ENCODE data around the gene ZNF319.
"Not testable (repeated sequence)": the region's sequence is repeated elsewhere in the genome, so short reads cannot be mapped to it uniquely, and the experiment has no call there.

Gene ZNF319

GRCh38 chr16:57991551-57992059 lies 8.9 kb downstream of the ZNF319 start:
- no peaks in the 10 kb centered on the region for H3K36me3 ChIP-seq (ENCODE audit: insufficient read depth, low read length)
- H3K9ac ChIP-seq (ENCODE audit: low read depth, low read length) = no peak overlapping the region
- no peaks in the 10 kb centered on the region for H3K9me3 ChIP-seq (ENCODE audit: control insufficient read depth, insufficient read depth, low read length)
- peaks cover 3% of the 10 kb centered on the region; the same call in 1 of the 2 replicates for H3K4me1 ChIP-seq (ENCODE audit: insufficient read depth, low read length)

GRCh38 chr16:57988929-57989328 lies 11.5 kb downstream of the ZNF319 start:
- Histone ChIP-seq H3K36me3 (ENCODE audit: insufficient read depth, low read length) (no peaks in the 10 kb centered on the region), H3K9ac (ENCODE audit: low read depth, low read length) (no peak overlapping the region), H3K4me1 (ENCODE audit: insufficient read depth, low read length) (no peaks in the 10 kb centered on the region; the same call in 1 of the 2 replicates), H3K9me3 (ENCODE audit: control insufficient read depth, insufficient read depth, low read length) (no peaks in the 10 kb centered on the region)

- H3K36me3 ChIP-seq (ENCODE audit: insufficient read depth, low read length) = no peaks in the 10 kb centered on the region
- no peak overlapping the region for H3K9ac ChIP-seq (ENCODE audit: low read depth, low read length)
Measured at GRCh38 chr16:57987441-57988177, 12.9 kb downstream of the ZNF319 start.

GRCh38 chr16:57986196-57986595 lies 14.3 kb downstream of the ZNF319 start:
- no peaks in the 10 kb centered on the region for H3K9me3 ChIP-seq (ENCODE audit: control insufficient read depth, insufficient read depth, low read length)
- H3K36me3 ChIP-seq (ENCODE audit: insufficient read depth, low read length) = no peaks in the 10 kb centered on the region
- no peak overlapping the region for H3K9ac ChIP-seq (ENCODE audit: low read depth, low read length)
- H3K4me1 ChIP-seq (ENCODE audit: insufficient read depth, low read length) = no peaks in the 10 kb centered on the region

More at GRCh38 chr16:57987441-57988177, 12.9 kb downstream of the ZNF319 start:
- Histone ChIP-seq H3K9me3 (ENCODE audit: control insufficient read depth, insufficient read depth, low read length) (no peaks in the 10 kb centered on the region), H3K4me1 (ENCODE audit: insufficient read depth, low read length) (no peaks in the 10 kb centered on the region)

- Histone ChIP-seq H3K4me1 (ENCODE audit: insufficient read depth, low read length) (no peaks in the 10 kb centered on the region), H3K9me3 (ENCODE audit: control insufficient read depth, insufficient read depth, low read length) (no peaks in the 10 kb centered on the region), H3K9ac (ENCODE audit: low read depth, low read length) (peak overlapping the region; percentile 64; the same call in 1 of the 2 replicates), H3K36me3 (ENCODE audit: insufficient read depth, low read length) (no peaks in the 10 kb centered on the region)
Measured at GRCh38 chr16:57985204-57986181, 15.0 kb downstream of the ZNF319 start.

- Histone ChIP-seq H3K9ac (ENCODE audit: low read depth, low read length) (peak overlapping the region; percentile 69; the same call in 1 of the 2 replicates), H3K36me3 (ENCODE audit: insufficient read depth, low read length) (no peaks in the 10 kb centered on the region), H3K9me3 (ENCODE audit: control insufficient read depth, insufficient read depth, low read length) (no peaks in the 10 kb centered on the region), H3K4me1 (ENCODE audit: insufficient read depth, low read length) (no peaks in the 10 kb centered on the region)
Measured at GRCh38 chr16:57984443-57985203, 15.8 kb downstream of the ZNF319 start.

- Histone ChIP-seq H3K9ac (ENCODE audit: low read depth, low read length) (no peak overlapping the region), H3K9me3 (ENCODE audit: control insufficient read depth, insufficient read depth, low read length) (no peaks in the 10 kb centered on the region), H3K4me1 (ENCODE audit: insufficient read depth, low read length) (no peaks in the 10 kb centered on the region), H3K36me3 (ENCODE audit: insufficient read depth, low read length) (no peaks in the 10 kb centered on the region)
Measured at GRCh38 chr16:57982385-57982784, 18.1 kb downstream of the ZNF319 start.

- Histone ChIP-seq H3K36me3 (ENCODE audit: insufficient read depth, low read length) (no peaks in the 10 kb centered on the region), H3K9ac (ENCODE audit: low read depth, low read length) (no peak overlapping the region), H3K9me3 (ENCODE audit: control insufficient read depth, insufficient read depth, low read length) (no peaks in the 10 kb centered on the region), H3K4me1 (ENCODE audit: insufficient read depth, low read length) (no peaks in the 10 kb centered on the region)
Measured at GRCh38 chr16:57981636-57982035, 18.8 kb downstream of the ZNF319 start.

- H3K9ac ChIP-seq (ENCODE audit: low read depth, low read length) = no peak overlapping the region
- H3K36me3 ChIP-seq (ENCODE audit: insufficient read depth, low read length) = no peaks in the 10 kb centered on the region
- H3K4me1 ChIP-seq (ENCODE audit: insufficient read depth, low read length) = peaks cover 8% of the 10 kb centered on the region; the same call in 1 of the 2 replicates
- no peaks in the 10 kb centered on the region for H3K9me3 ChIP-seq (ENCODE audit: control insufficient read depth, insufficient read depth, low read length)
Measured at GRCh38 chr16:57979006-57979585, 21.4 kb downstream of the ZNF319 start.

- H3K9ac ChIP-seq (ENCODE audit: low read depth, low read length); H3K36me3 ChIP-seq (ENCODE audit: insufficient read depth, low read length); H3K4me1 ChIP-seq (ENCODE audit: insufficient read depth, low read length); H3K9me3 ChIP-seq (ENCODE audit: control insufficient read depth, insufficient read depth, low read length): not testable (repeated sequence)
Measured at GRCh38 chr16:57978070-57978465, 22.4 kb downstream of the ZNF319 start.

GRCh38 chr16:57977418-57978069 lies 22.9 kb downstream of the ZNF319 start:
- no peaks in the 10 kb centered on the region for H3K36me3 ChIP-seq (ENCODE audit: insufficient read depth, low read length)
- H3K9me3 ChIP-seq (ENCODE audit: control insufficient read depth, insufficient read depth, low read length) = no peaks in the 10 kb centered on the region
- H3K9ac ChIP-seq (ENCODE audit: low read depth, low read length) = no peak overlapping the region

GRCh38 chr16:57976331-57976796 lies 24.1 kb downstream of the ZNF319 start:
- peaks cover 8% of the 10 kb centered on the region; the same call in 1 of the 2 replicates for H3K4me1 ChIP-seq (ENCODE audit: insufficient read depth, low read length)
- H3K9me3 ChIP-seq (ENCODE audit: control insufficient read depth, insufficient read depth, low read length) = no peaks in the 10 kb centered on the region
- no peak overlapping the region for H3K9ac ChIP-seq (ENCODE audit: low read depth, low read length)
- no peaks in the 10 kb centered on the region for H3K36me3 ChIP-seq (ENCODE audit: insufficient read depth, low read length)

More at GRCh38 chr16:57977418-57978069, 22.9 kb downstream of the ZNF319 start:
- H3K4me1 ChIP-seq (ENCODE audit: insufficient read depth, low read length) = peaks cover 8% of the 10 kb centered on the region; the same call in 1 of the 2 replicates

- no peaks in the 10 kb centered on the region for H3K9me3 ChIP-seq (ENCODE audit: control insufficient read depth, insufficient read depth, low read length)
- H3K9ac ChIP-seq (ENCODE audit: low read depth, low read length) = no peak overlapping the region
- H3K36me3 ChIP-seq (ENCODE audit: insufficient read depth, low read length) = no peaks in the 10 kb centered on the region
- peaks cover 8% of the 10 kb centered on the region; the same call in 1 of the 2 replicates for H3K4me1 ChIP-seq (ENCODE audit: insufficient read depth, low read length)
Measured at GRCh38 chr16:57972306-57972705, 28.2 kb downstream of the ZNF319 start.

Data from ES-I3 (cell line).